ENCODE results near the gene NHERF2.

NHERF2 gene

GRCh38 chr16:2053897-2054296 lies 27.2 kb downstream of the NHERF2 start:
- no peak for FAIRE-seq
- TF ChIP-seq POLR2A (IDR thresholded peaks at IDR 0.05; ENCODE audit: low read depth, low read length) = no peak

GRCh38 chr16:2054543-2055245 lies 28.0 kb downstream of the NHERF2 start:
- TF ChIP-seq POLR2A (IDR thresholded peaks at IDR 0.05; ENCODE audit: low read depth, low read length) = no peak
- no peak for DNase-seq (ENCODE audit: insufficient read length, low spot score)
- no peak for FAIRE-seq

More at GRCh38 chr16:2053897-2054296, 27.2 kb downstream of the NHERF2 start:
- DNase-seq (ENCODE audit: insufficient read length, low spot score) = no peak

DNA sequence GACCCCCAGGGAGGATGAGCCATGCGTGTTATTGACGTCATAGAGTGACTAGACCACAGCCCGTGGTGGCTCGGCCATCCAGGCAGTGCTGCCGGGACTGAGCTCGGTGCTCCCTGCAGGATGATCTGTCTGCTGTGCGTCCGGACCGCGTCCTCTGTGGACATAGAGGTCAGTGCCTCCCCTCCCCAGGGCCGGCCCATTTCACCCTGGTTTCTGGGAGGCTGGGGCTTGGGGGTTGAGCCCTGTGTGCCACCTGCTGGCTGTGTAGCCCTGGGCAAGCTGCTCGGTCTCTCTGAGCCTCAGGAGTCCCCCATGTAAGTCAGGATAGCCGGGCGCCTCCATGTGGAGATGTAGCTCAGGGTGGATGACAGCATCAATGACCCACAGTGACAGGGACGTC lies 29.4 kb downstream of the NHERF2 start:
- no peak for TF ChIP-seq POLR2A (IDR thresholded peaks at IDR 0.05; ENCODE audit: low read depth, low read length)
- no peak for FAIRE-seq
- DNase-seq (ENCODE audit: insufficient read length, low spot score) = no peak

- DNase-seq (ENCODE audit: insufficient read length, low spot score) = no peak
- FAIRE-seq = no peak
Measured at GRCh38 chr16:2056681-2057407, 30.1 kb downstream of the NHERF2 start.

GRCh38 chr16:2057438-2057837 lies 30.7 kb downstream of the NHERF2 start:
- no peak for DNase-seq (ENCODE audit: insufficient read length, low spot score)
- FAIRE-seq = no peak
- no peak for TF ChIP-seq POLR2A (IDR thresholded peaks at IDR 0.05; ENCODE audit: low read depth, low read length)

More at GRCh38 chr16:2056681-2057407, 30.1 kb downstream of the NHERF2 start:
- TF ChIP-seq POLR2A (IDR thresholded peaks at IDR 0.05; ENCODE audit: low read depth, low read length) = no peak

GRCh38 chr16:2058420-2058819 lies 31.7 kb downstream of the NHERF2 start:
- no peak for TF ChIP-seq POLR2A (IDR thresholded peaks at IDR 0.05; ENCODE audit: low read depth, low read length)
- DNase-seq (ENCODE audit: insufficient read length, low spot score) (no peak), FAIRE-seq (no peak)

GRCh38 chr16:2058872-2059271 lies 32.2 kb downstream of the NHERF2 start:
- DNase-seq (ENCODE audit: insufficient read length, low spot score) (no peak), FAIRE-seq (no peak)
- no peak for TF ChIP-seq POLR2A (IDR thresholded peaks at IDR 0.05; ENCODE audit: low read depth, low read length)

- TF ChIP-seq POLR2A (IDR thresholded peaks at IDR 0.05; ENCODE audit: low read depth, low read length) = no peak
- no peak for FAIRE-seq
- no peak for DNase-seq (ENCODE audit: insufficient read length, low spot score)
Measured at GRCh38 chr16:2060346-2060745, 33.6 kb downstream of the NHERF2 start.

DNA sequence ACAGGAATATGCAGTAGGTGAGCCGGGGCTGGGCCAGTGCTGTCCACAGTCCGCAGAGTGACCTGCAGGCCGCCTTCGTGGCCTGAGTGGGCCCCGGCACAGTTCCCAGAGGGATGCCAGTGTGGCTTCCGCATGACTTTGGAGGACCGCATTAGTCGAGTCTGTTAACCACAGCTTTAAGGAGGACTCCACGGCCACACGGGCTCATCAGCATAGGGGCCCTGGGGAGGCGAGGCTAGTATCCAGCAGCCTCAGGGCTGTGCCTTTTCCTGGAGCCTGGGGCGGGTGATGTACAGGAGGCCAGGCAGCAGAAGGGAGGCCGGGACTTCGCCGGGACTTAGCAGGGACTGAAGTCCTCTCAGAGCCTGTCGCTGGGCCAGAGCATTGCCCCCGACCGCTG lies 34.3 kb downstream of the NHERF2 start:
- TF ChIP-seq POLR2A (IDR thresholded peaks at IDR 0.05; ENCODE audit: low read depth, low read length) = no peak
- FAIRE-seq (no peak), DNase-seq (ENCODE audit: insufficient read length, low spot score) (no peak)

DNA sequence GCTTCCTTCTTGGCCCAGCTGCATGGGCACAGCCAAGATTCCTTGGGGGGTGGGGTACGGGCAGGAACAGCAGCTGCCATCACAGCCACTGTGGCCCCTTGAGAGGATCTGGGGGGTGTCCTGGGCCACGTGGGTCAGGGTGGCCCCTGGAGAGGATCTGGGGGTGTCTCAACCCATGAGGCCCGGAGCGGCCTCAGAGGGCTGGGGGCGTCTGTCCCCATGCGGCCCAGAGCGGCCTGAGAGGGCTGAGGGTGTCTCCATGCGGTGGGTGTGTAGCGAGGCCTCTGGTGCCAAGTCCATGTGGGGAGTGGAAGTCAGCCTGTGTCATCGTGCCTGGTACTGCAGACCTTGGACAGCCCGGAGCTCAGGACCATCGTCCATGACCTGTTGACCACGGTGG lies 34.8 kb downstream of the NHERF2 start:
- FAIRE-seq (no peak), DNase-seq (ENCODE audit: insufficient read length, low spot score) (no peak)
- TF ChIP-seq POLR2A (IDR thresholded peaks at IDR 0.05; ENCODE audit: low read depth, low read length) = no peak

DNA sequence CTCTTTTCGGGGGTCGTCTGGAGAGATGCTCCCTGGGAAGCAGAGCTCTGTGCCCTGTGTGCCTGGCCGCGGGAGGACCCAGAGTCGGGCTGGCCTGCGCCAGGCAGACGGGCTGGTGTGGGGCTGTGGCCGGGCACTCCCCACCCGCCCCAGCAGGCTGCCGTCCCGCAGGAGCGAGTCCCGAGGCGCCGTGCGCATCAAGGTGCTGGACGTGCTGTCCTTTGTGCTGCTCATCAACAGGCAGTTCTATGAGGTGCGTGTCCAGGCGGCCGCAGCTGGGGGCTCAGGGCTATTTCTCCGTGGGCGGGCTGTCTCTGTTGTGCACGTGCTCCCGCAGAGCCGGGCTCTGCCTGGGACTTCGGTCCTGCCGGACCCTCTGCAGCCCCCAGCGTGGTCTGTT lies 36.1 kb downstream of the NHERF2 start:
- no peak for DNase-seq (ENCODE audit: insufficient read length, low spot score)
- no peak for FAIRE-seq
- TF ChIP-seq POLR2A (IDR thresholded peaks at IDR 0.05; ENCODE audit: low read depth, low read length) = no peak

GRCh38 chr16:2063861-2064260 lies 37.2 kb downstream of the NHERF2 start:
- no peak for DNase-seq (ENCODE audit: insufficient read length, low spot score)
- no peak for FAIRE-seq
- no peak for TF ChIP-seq POLR2A (IDR thresholded peaks at IDR 0.05; ENCODE audit: low read depth, low read length)

DNA sequence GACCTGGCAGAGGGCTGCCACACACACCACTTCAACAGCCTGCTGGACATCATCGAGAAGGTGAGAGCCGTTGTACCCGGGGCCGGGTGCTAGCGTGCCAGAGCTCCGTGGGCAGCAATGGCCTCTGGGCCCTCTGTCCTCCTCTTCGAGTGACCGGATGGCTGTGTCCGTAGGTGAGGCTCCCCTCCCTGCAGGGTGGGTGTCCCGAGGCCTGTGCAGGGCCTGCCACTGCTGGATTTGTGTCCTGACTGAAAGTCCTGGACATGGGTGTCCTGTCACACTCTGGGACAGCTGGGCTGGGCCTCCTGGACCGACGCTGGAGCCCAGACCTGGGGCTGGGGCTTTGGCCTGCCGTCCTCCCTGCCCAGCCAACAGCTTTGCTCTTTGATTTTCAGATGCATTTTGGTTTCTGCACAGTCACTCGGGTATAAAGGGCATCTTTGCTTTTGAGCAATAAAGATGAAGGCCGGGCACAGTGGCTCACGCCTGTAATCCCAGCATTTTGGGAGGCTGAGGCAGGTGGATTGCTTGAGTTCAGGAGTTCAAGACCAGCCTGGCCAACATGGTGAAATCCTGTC lies 37.8 kb downstream of the NHERF2 start:
- no peak for FAIRE-seq
- TF ChIP-seq POLR2A (IDR thresholded peaks at IDR 0.05; ENCODE audit: low read depth, low read length) = no peak

DNA sequence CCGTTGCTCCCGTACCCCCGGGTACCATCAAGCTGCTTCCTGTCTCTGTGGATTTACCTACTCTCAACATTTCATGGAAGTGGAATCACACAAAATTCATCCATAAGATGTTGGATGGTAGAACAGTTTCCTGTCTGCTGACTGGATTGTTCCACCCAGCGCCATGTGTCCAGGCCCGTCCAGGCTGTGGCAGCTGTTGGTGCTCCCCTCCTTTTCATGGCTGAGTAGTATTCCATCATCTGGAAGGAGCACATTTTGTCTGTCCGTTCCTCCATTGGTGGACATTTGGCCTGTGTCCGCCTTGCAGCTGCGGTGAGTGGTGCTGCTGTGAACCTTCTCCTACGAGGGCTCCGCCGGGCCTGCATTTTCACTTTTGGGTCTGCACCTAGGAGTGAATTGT lies 39.4 kb downstream of the NHERF2 start:
- no peak for TF ChIP-seq POLR2A (IDR thresholded peaks at IDR 0.05; ENCODE audit: low read depth, low read length)
- DNase-seq (ENCODE audit: insufficient read length, low spot score) (no peak), FAIRE-seq (no peak)

More for the DNA sequence above, 37.8 kb downstream of the NHERF2 start:
- no peak for DNase-seq (ENCODE audit: insufficient read length, low spot score)

All from H54 (cell line).